ENCODE data around the gene PMM2. TPM values are rescaled to one million over a fixed set of nuclear protein-coding genes. Genes with fewer than 3 reads are reported as not detected.

PMM2 gene
- total and polyA plus RNA-seq, 2 experiments from 2014 or later = 38.2 to 60.4 TPM

- Histone ChIP-seq H3K9me2 (ENCODE audit: insufficient read depth) (no peaks in the 10 kb centered on the region), H3K4me3 (no peak within 1 kb of the TSS), H2AFZ (no peak within 1 kb of the TSS), H3K36me3 (ENCODE audit: insufficient read depth) (no peaks in the 10 kb centered on the region), H4K20me1 (replicated peaks; ENCODE audit: insufficient read depth) (0 out of 2 replicates have a peak, but pooled peaks cover 6% of the 10 kb centered on the region), H3K27me3 (ENCODE audit: insufficient read depth) (no peaks in the 10 kb centered on the region), H3F3A (replicated peaks; ENCODE audit: low read depth) (0 out of 2 replicates have a peak, but pooled peaks cover 3% of the 10 kb centered on the region), H3K79me2 (replicated peaks; ENCODE audit: insufficient read depth) (no peaks in the 10 kb centered on the region), H3K27ac (ENCODE audit: low read depth) (no peak within 1 kb of the TSS), H3K4me2 (no peak within 1 kb of the TSS), H3K4me1 (ENCODE audit: insufficient read depth) (peaks cover 22% of the 10 kb centered on the region)
- Mint-ChIP-seq H3K9me3 (no peaks in the 10 kb centered on the region; the same call in 2 of the 3 replicates), H3K4me3 (no peak within 1 kb of the TSS), H3K36me3 (ENCODE audit: low read depth) (peaks cover under 1% of the 10 kb centered on the region), H3K27ac (no peak within 1 kb of the TSS; the same call in 1 of the 2 replicates), H3K27me3 (ENCODE audit: insufficient read depth, low read depth, poor library complexity) (peaks cover 28% of the 10 kb centered on the region), H3K4me1 (peaks cover 29% of the 10 kb centered on the region)
- no peak for DNase-seq (ENCODE audit: low spot score)
- no peak for TF ChIP-seq ZNF331 (CRISPR knock-in tag; IDR thresholded peaks at IDR 0.05; ENCODE audit: low read depth)
- TF ChIP-seq ETS1 (IDR thresholded peaks at IDR 0.05) = no peak
- no peak for TF ChIP-seq CTCF (conservative IDR thresholded peaks at IDR 0.05; ENCODE audit: low read depth in 2 of 2)
- TF ChIP-seq EZH2phosphoT487 (IDR thresholded peaks at IDR 0.05; ENCODE audit: unreplicated experiment) = no peak
- TF ChIP-seq CREB1 (CRISPR knock-in tag; IDR thresholded peaks at IDR 0.05; ENCODE audit: low read depth) = no peak
- no peak for TF ChIP-seq ZNF114 (CRISPR knock-in tag; IDR thresholded peaks at IDR 0.05)
- no peak for TF ChIP-seq REST (IDR thresholded peaks at IDR 0.05; ENCODE audit: unreplicated experiment)
- TF ChIP-seq POLR2AphosphoS5 (IDR thresholded peaks at IDR 0.05; ENCODE audit: low read depth) = no peak
- no peak for TF ChIP-seq STAT1 (IDR thresholded peaks at IDR 0.05; ENCODE audit: unreplicated experiment)
- TF ChIP-seq ZNF462 (CRISPR knock-in tag; IDR thresholded peaks at IDR 0.05) = no peak
- TF ChIP-seq NANOG (IDR thresholded peaks at IDR 0.05; ENCODE audit: borderline replicate concordance) = no peak
- no peak for TF ChIP-seq JUNB (IDR thresholded peaks at IDR 0.05; ENCODE audit: unreplicated experiment)
- TF ChIP-seq EZH2 (IDR thresholded peaks at IDR 0.05; ENCODE audit: low read depth, unreplicated experiment) = no peak
- no peak for ATAC-seq
Measured at GRCh38 chr16:8882041-8882617, 84.5 kb downstream of the PMM2 start, which contains the start of gene LITAFD. TSS of gene LITAFD (plus strand) at chr16:8882351. CDS start at chr16:8884356, 2,005 bp downstream.
